A549 (cell line): ENCODE measurements around the gene COL5A1.

Source experiments
- BHLHE40 ChIP-seq: IDR thresholded peaks from 2 replicates; pipeline ENCODE4 v1.6.1; 2012; ENCODE audit warnings: low read depth, low read length, inconsistent platforms
- CEBPB ChIP-seq, 2 experiments: fragments of >200 bp in 1 of 2; sonication (Bioruptor Twin) in 1 of 2; formaldehyde crosslinking in 1 of 2; IDR thresholded peaks; 2 replicates each; pipeline ENCODE4 v1.6.1; 2012 to 2016
- CHD4 ChIP-seq: fragments of 200-600 bp; sonication (generic); IDR thresholded peaks from 2 replicates; pipeline ENCODE4 v1.6.1; 2016; ENCODE audit warnings: antibody characterized with exemption, mild to moderate bottlenecking, borderline replicate concordance
- CTCF ChIP-seq: fragments of >200 bp; sonication (Bioruptor Twin); formaldehyde crosslinking; IDR thresholded peaks from 3 replicates; pipeline ENCODE4 v1.5.1; 2016
- EHMT2 ChIP-seq: fragments of 200-600 bp; sonication (generic); IDR thresholded peaks from 2 replicates; pipeline ENCODE4 v1.6.1; 2016; ENCODE audit warnings: antibody characterized with exemption, low read depth, mild to moderate bottlenecking, moderate library complexity
- HOXA7 ChIP-seq: fragments of 250-450 bp; sonication (Bioruptor Pico); IDR thresholded peaks from 2 replicates; pipeline ENCODE4 v1.5.0; 2020; ENCODE audit warnings: mild to moderate bottlenecking, moderate library complexity
- KDM5A ChIP-seq: fragments of 200-600 bp; sonication (generic); IDR thresholded peaks from 2 replicates; pipeline ENCODE4 v1.6.1; 2016; ENCODE audit warnings: antibody characterized with exemption, mild to moderate bottlenecking
- MYC ChIP-seq: IDR thresholded peaks from 2 replicates; pipeline ENCODE4 v1.6.1; 2012; ENCODE audit warnings: mild to moderate bottlenecking, inconsistent platforms, low read length, improper control_type of control experiment, borderline replicate concordance
- NFE2L2 ChIP-seq: fragments of 150-350 bp; conservative IDR thresholded peaks from 2 replicates; pipeline ENCODE4 v1.6.1; 2014; ENCODE audit warnings: low read length
- POLR2A ChIP-seq: IDR thresholded peaks from 2 replicates; pipeline ENCODE4 v1.6.1; 2012; ENCODE audit warnings: mild to moderate bottlenecking, low read length
- REST ChIP-seq: fragments of 200-600 bp; sonication (generic); IDR thresholded peaks from 2 replicates; pipeline ENCODE4 v1.6.1; 2016; ENCODE audit warnings: antibody characterized with exemption, mild to moderate bottlenecking, moderate library complexity
- SREBF2 ChIP-seq: fragments of 450-650 bp; IDR thresholded peaks from 2 replicates; pipeline ENCODE4 v1.6.1; 2014; ENCODE audit warnings: mild to moderate bottlenecking, moderate library complexity
- TP53 ChIP-seq: fragments of 250-450 bp; sonication (Bioruptor Pico); IDR thresholded peaks from 2 replicates; pipeline ENCODE4 v1.5.0; 2021; ENCODE audit warnings: mild to moderate bottlenecking, moderate library complexity
- ZFP36 ChIP-seq: fragments of 450-650 bp; IDR thresholded peaks from 2 replicates; pipeline ENCODE4 v1.6.1; 2014; ENCODE audit warnings: borderline replicate concordance; ENCODE audit not compliant: partially characterized antibody

GRCh38 chr9:134826336-134827285 is 185.0 kb downstream of the COL5A1 start:
- TF ChIP-seq NFE2L2 (no peak), ZFP36 (no peak), CHD4 (no peak), CTCF (no peak), POLR2A (no peak), REST (no peak), KDM5A (no peak), MYC (no peak), HOXA7 (CRISPR knock-in tag) (no peak), EHMT2 (no peak), BHLHE40 (no peak), TP53 (CRISPR knock-in tag) (no peak), SREBF2 (no peak), CEBPB (IDR thresholded peaks at IDR 0.05) (no peak)
